C4-2B (cell line): ENCODE data around the gene TNRC6A.

ENCODE experiments used
- ZFX ChIP-seq: fragments of 450-650 bp; IDR thresholded peaks from 2 replicates; pipeline ENCODE4 v1.6.1; 2017
- TF ChIP-seq, protein P1 (sequence below): fragments of 450-650 bp; conservative IDR thresholded peaks from 2 replicates; pipeline ENCODE4 v1.5.1; 2017; ENCODE audit warnings: mild to moderate bottlenecking

DNA sequence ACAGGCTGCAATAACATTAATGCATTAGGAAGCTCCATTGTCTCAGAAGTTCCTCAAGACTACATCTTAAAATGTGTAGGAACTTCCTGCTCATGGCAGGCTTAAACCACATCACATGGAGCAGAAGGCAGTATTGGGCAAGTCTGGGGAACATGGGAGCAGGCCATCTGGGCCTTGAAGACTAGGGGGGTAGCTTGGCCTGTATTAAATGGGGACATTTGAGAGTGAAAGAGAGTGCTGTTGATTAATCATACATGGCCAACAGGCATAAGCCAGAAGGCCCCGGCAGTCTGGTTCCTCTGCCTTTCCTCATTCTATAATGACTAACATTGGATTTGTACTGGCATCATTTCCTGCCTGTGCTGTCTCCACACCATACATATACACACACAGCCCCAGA, 91.1 kb downstream of the TNRC6A start:
- TF ChIP-seq, protein P1, sequence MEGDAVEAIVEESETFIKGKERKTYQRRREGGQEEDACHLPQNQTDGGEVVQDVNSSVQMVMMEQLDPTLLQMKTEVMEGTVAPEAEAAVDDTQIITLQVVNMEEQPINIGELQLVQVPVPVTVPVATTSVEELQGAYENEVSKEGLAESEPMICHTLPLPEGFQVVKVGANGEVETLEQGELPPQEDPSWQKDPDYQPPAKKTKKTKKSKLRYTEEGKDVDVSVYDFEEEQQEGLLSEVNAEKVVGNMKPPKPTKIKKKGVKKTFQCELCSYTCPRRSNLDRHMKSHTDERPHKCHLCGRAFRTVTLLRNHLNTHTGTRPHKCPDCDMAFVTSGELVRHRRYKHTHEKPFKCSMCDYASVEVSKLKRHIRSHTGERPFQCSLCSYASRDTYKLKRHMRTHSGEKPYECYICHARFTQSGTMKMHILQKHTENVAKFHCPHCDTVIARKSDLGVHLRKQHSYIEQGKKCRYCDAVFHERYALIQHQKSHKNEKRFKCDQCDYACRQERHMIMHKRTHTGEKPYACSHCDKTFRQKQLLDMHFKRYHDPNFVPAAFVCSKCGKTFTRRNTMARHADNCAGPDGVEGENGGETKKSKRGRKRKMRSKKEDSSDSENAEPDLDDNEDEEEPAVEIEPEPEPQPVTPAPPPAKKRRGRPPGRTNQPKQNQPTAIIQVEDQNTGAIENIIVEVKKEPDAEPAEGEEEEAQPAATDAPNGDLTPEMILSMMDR, result no peak
- no peak for TF ChIP-seq ZFX
